Adrenal gland (tissue), 19 donors: Measurements from ENCODE around the gene KIAA1958. TPM values are rescaled to one million over a fixed set of nuclear protein-coding genes. Genes with fewer than 3 reads are reported as not detected.
A peak's percentile ranks its signal among the peaks of the same experiment; 100 is the strongest.

Source experiments
- DNase-seq, 7 donors: peaks; one replicate each; pipeline ENCODE4 v3.0.0-alpha.2; 2019 to 2020
- H3K27ac ChIP-seq, 5 donors: fragments of 200-600 bp; sonication (generic) in 4 of 5; 1 replicate in 3 of 5; 2 replicates in 2 of 5; pipeline versions ENCODE4 v1.5.1 to v1.8.0; 2016 to 2020; ENCODE audit warnings: mild to moderate bottlenecking in 1 of 5
- H3K27me3 ChIP-seq: fragments of 200-600 bp; 2 replicates; pipeline ENCODE4 v1.8.0; 2021
- H3K36me3 ChIP-seq, 2 donors: fragments of 200-600 bp; replicated peaks in 1 of 2; 1 replicate in 1 of 2; 2 replicates in 1 of 2; pipeline versions ENCODE4 v1.5.1 to v1.8.0; 2018 to 2022
- H3K4me1 ChIP-seq, 2 donors: fragments of 200-600 bp; replicated peaks in 1 of 2; 1 replicate in 1 of 2; 2 replicates in 1 of 2; pipeline versions ENCODE4 v1.5.1 to v1.8.0; 2018 to 2021
- H3K4me3 ChIP-seq, 4 donors: fragments of 200-600 bp; sonication (generic) in 3 of 4; one replicate each; pipeline ENCODE4 v1.5.1; 2016 to 2018
- H3K9me3 ChIP-seq, 3 donors: fragments of 200-600 bp; sonication (generic) in 1 of 3; replicated peaks in 1 of 3; 1 replicate in 2 of 3; 2 replicates in 1 of 3; pipeline versions ENCODE4 v1.5.1 to v1.8.0; 2016 to 2021
- POLR2A ChIP-seq, 2 donors: fragments of 450-650 bp; IDR thresholded peaks; one replicate each; pipeline ENCODE4 v1.6.1; 2017; ENCODE audit warnings: antibody characterized with exemption in 2 of 2, mild to moderate bottlenecking in 2 of 2, moderate library complexity in 1 of 2
- WGBS, 4 donors: extraction: QIAGEN DNeasy Blood & Tissue Kit in 2 of 4; methylation state at CpG; one replicate each; pipeline versions ENCODE4 v1.1.5 to v1.1.7; 2013 to 2017; 5-methylcytosine and 5-hydroxymethylcytosine counted together
- intact Hi-C, 2 donors: fragments of 100-400 bp; cut with DNase I; formaldehyde crosslinking; loops; one replicate each; pipeline versions ENCODE4 v1.14.1 to v1.15.0; 2022 to 2023
- long read RNA-seq, 10 donors: library from polyadenylated mRNA in 3 of 10; unstranded in 2 of 10; stranded (forward) in 1 of 10; transcript quantifications; one replicate each; pipeline ENCODE4 v2.0.0 and lab custom pipeline, GENCODE V29; 2021 to 2026
- polyA plus RNA-seq, 3 donors: library from polyadenylated mRNA; stranded (reverse); fragments of 200-250 nt in 2 of 3; fragments of 350-450 nt in 1 of 3; fragmentation: Illumina TruSeq in 1 of 3; extraction: RNeasy Lipid Tissue Mini Kit (QIAGEN cat#74804) in 1 of 3; gene quantifications; one replicate each; pipeline ENCODE4 v1.2.3, GENCODE V29; 2013 to 2014
- total RNA-seq, 9 donors: library from RNA; depleted of rRNA in 4 of 9; stranded (reverse); fragments of >200 nt in 4 of 9; fragments of 120-200 nt in 1 of 9; fragmentation: NEBNext Ultra II Directional in 1 of 9; extraction: Animal tissue kit (Norgen Biotek cat#: 25700) in 1 of 9; gene quantifications; one replicate each; pipeline versions ENCODE4 v1.1.0 to v1.2.4, GENCODE V29; 2013 to 2023
- TF ChIP-seq, protein P1 (sequence below), 6 experiments: fragments of 450-650 bp in 4 of 6; fragments of 200-600 bp in 2 of 6; sonication (generic) in 1 of 6; IDR thresholded peaks; 1 replicate in 5 of 6; 2 replicates in 1 of 6; pipeline versions ENCODE4 v1.5.1 to v1.8.0; 2016 to 2021; ENCODE audit warnings: antibody characterized with exemption in 6 of 6, mild to moderate bottlenecking in 2 of 6, moderate library complexity in 1 of 6
- donor health status: healthy with polysubstance abuse.
- donor health status: Bipolar disorder and iron deficiency.
- donor health status: DM: yes; HTN: yes; CAD: no.
- donor health status: DM: no; HTN: no; CAD: no.
- donor health status: DM: no; HTN: no; CAD: no.
- donor health status: DM: yes; HTN: yes; CAD: no.

The KIAA1958 gene
- total RNA-seq (10 to 100 TPM; 17.0 to 67.2 (median 37.9) TPM), polyA plus RNA-seq (10 to 100 TPM in 1 of 3 donors, 1 to 10 TPM in 2; 3.5 to 11.6 (median 7.3) TPM)
- long read RNA-seq, donor 1, full-length matches to known transcripts = 2 of 2 reads
- long read RNA-seq, donor 1, partial matches to known transcripts = 0 of 2 reads
- long read RNA-seq, donor 1, other reads (novel, unspliced or antisense) = 0 of 2 reads
- long read RNA-seq, donor 2, full-length matches to known transcripts = 2 of 2 reads
- long read RNA-seq, donor 2, partial matches to known transcripts = 0 of 2 reads
- long read RNA-seq, donor 2, other reads (novel, unspliced or antisense) = 0 of 2 reads
- long read RNA-seq, donor 3 = 0 reads
- long read RNA-seq, donor 4, full-length matches to known transcripts = 3 of 6 reads
- long read RNA-seq, donor 4, partial matches to known transcripts = 1 of 6 reads
- long read RNA-seq, donor 4, other reads (novel, unspliced or antisense) = 2 of 6 reads
- long read RNA-seq, donor 5, full-length matches to known transcripts = 3 of 7 reads
- long read RNA-seq, donor 5, partial matches to known transcripts = 1 of 7 reads
- long read RNA-seq, donor 5, other reads (novel, unspliced or antisense) = 3 of 7 reads
- long read RNA-seq, donor 6, partial matches to known transcripts = 1 of 7 reads
- long read RNA-seq, donor 6, other reads (novel, unspliced or antisense) = 6 of 7 reads
- long read RNA-seq, donor 7, full-length matches to known transcripts = 1 of 1 reads
- long read RNA-seq, donor 7, partial matches to known transcripts = 0 of 1 reads
- long read RNA-seq, donor 7, other reads (novel, unspliced or antisense) = 0 of 1 reads
- long read RNA-seq, donor 8, full-length matches to known transcripts = 2 of 2 reads
- long read RNA-seq, donor 8, partial matches to known transcripts = 0 of 2 reads
- long read RNA-seq, donor 8, other reads (novel, unspliced or antisense) = 0 of 2 reads
- long read RNA-seq, donor 9 = 0 reads
- long read RNA-seq, donor 10, partial matches to known transcripts = 0 of 1 reads
- long read RNA-seq, donor 10, other reads (novel, unspliced or antisense) = 0 of 1 reads

GRCh38 chr9:112486221-112487007 lies at the start of gene KIAA1958:
KIAA1958 (plus strand) TSS chr9:112486827; CDS start chr9:112574081, 87,254 bp downstream.
- intact Hi-C loops = loop anchor here in 1 of 2 donors (10.0 kb wide), 1 partner anchor 208 kb away; no protein-coding TSS in a partner anchor
- Histone ChIP-seq H3K4me1 (peaks cover 22 to 31% of the 10 kb centered on the region in 2 donors), H3K27ac (peak within 1 kb of the TSS; percentile 47 to 90 (median 71)), H3K4me3 (peak within 1 kb of the TSS; percentile 34 to 97 (median 74)), H3K9me3 (no peaks in the 10 kb centered on the region), H3K27me3 (no peaks in the 10 kb centered on the region), H3K36me3 (no peaks in the 10 kb centered on the region)
- WGBS, 4 donors = 1 to 9% (median 2%) methylated on average over 11 to 93 of the region's 93 CpGs
- peak; percentile 29 to 66 for TF ChIP-seq POLR2A (IDR thresholded peaks at IDR 0.05)
- TF ChIP-seq, protein P1, sequence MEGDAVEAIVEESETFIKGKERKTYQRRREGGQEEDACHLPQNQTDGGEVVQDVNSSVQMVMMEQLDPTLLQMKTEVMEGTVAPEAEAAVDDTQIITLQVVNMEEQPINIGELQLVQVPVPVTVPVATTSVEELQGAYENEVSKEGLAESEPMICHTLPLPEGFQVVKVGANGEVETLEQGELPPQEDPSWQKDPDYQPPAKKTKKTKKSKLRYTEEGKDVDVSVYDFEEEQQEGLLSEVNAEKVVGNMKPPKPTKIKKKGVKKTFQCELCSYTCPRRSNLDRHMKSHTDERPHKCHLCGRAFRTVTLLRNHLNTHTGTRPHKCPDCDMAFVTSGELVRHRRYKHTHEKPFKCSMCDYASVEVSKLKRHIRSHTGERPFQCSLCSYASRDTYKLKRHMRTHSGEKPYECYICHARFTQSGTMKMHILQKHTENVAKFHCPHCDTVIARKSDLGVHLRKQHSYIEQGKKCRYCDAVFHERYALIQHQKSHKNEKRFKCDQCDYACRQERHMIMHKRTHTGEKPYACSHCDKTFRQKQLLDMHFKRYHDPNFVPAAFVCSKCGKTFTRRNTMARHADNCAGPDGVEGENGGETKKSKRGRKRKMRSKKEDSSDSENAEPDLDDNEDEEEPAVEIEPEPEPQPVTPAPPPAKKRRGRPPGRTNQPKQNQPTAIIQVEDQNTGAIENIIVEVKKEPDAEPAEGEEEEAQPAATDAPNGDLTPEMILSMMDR (IDR thresholded peaks at IDR 0.05) = no peak
- peak; percentile 81 to 92 (median 88) for DNase-seq

- H3K4me3 ChIP-seq = no peak overlapping the region
- TF ChIP-seq POLR2A (IDR thresholded peaks at IDR 0.05) = no peak
- TF ChIP-seq, protein P1 (IDR thresholded peaks at IDR 0.05) = no peak
- no peak for DNase-seq
- peaks cover 0 to 4% of the 10 kb centered on the region in 2 donors for H3K36me3 ChIP-seq
- intact Hi-C loops = no loop called here
- no peak overlapping the region for H3K27ac ChIP-seq
- no peaks in the 10 kb centered on the region for H3K27me3 ChIP-seq
- whole genome bisulfite sequencing, 4 donors = 97 to 100% (median 100%) methylated on average over 2 of the region's 2 CpGs
- no peaks in the 10 kb centered on the region for H3K4me1 ChIP-seq
- H3K9me3 ChIP-seq = no peaks in the 10 kb centered on the region
These were observed 49.2 kb upstream of the KIAA1958 start for GRCh38 chr9:112437406-112437805.

GRCh38 chr9:112439171-112439570 lies 47.5 kb upstream of the KIAA1958 start:
- Histone ChIP-seq H3K4me3 (no peak overlapping the region), H3K9me3 (no peaks in the 10 kb centered on the region), H3K4me1 (no peaks in the 10 kb centered on the region), H3K27ac (no peak overlapping the region), H3K27me3 (no peaks in the 10 kb centered on the region), H3K36me3 (peaks cover 0 to 4% of the 10 kb centered on the region in 2 donors)
- 97 to 98% (median 97%) methylated on average over 2 of the region's 2 CpGs for WGBS, 4 donors
- no peak for TF ChIP-seq POLR2A (IDR thresholded peaks at IDR 0.05)
- TF ChIP-seq, protein P1 (IDR thresholded peaks at IDR 0.05) = no peak
- DNase-seq = no peak
- intact Hi-C loops = no loop called here
